ENCODE measurements around the gene SUMO4. TPM values are rescaled to one million over a fixed set of nuclear protein-coding genes. Genes with fewer than 3 reads are reported as not detected.

The SUMO4 gene
- total and polyA plus RNA-seq, 9 of the 15 experiments (the other 6 are each of a cell fraction or from before 2014, with no cell fraction given), result 0.20 to 1.9 (median 0.50) TPM; not detected in 2

DNA sequence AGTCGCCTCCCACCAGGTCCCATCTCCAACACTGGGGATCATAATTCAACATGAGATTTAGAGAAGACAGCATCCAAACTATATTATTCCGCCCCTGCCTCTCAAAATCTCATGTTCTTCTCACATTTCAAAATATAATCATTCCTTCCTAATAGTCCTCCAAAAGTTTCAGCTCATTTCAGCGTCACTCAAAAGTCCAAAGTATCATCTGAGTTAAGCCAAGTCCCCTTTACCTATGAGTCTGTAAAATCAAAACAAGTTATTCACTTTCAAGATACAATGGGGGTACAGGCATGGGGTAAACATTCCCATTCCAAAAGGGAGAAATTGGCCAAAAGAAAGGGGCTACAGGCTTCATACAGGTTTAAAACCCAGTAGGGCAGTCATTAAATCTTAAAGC, 39.5 kb upstream of the SUMO4 start:
- in situ Hi-C loops (cut with MboI) (no loop called here), intact Hi-C loops (cut with micrococcal nuclease) (no loop called here)
- FAIRE-seq (no peak), DNase-seq (ENCODE audit: extremely low read depth in 1 of 4, low spot score in 3 of 4) (no peak), ATAC-seq (no peak)
- 88% methylated on average over 3 of the region's 3 CpGs for WGBS (ENCODE audit: insufficient coverage, low coverage, missing lambda C conversion rate)
- Histone ChIP-seq H4K20me1 (replicated peaks; ENCODE audit: control insufficient read depth, insufficient read depth, low read length) (0 out of 2 replicates have a peak, but pooled peaks cover 5% of the 10 kb centered on the region), H3K9me1 (ENCODE audit: control insufficient read depth, insufficient read depth, low read length) (no peaks in the 10 kb centered on the region), H3K4me3 (no peak overlapping the region), H2AFZ (ENCODE audit: low read depth, low read length) (no peak overlapping the region), H3K79me2 (ENCODE audit: control insufficient read depth, insufficient read depth, low read length) (peaks cover 81% of the 10 kb centered on the region), H3K27me3 (ENCODE audit: control insufficient read depth in 2 of 2, insufficient read depth in 2 of 2, low read length in 2 of 2) (no peaks in the 10 kb centered on the region), H3K4me1 (replicated peaks in 1 of 2; ENCODE audit: control insufficient read depth in 2 of 2, insufficient read depth in 2 of 2, low read length in 2 of 2) (peaks cover 6 to 20% of the 10 kb centered on the region in 2 experiments; a peak in 4 of 5 replicates), H3K9ac (ENCODE audit: insufficient read depth in 1 of 2, low read depth in 2 of 2, low read length in 2 of 2) (no peak overlapping the region), H3K36me3 (ENCODE audit: control insufficient read depth, insufficient read depth, low read length) (no peaks in the 10 kb centered on the region), H3K27ac (ENCODE audit: extremely low read depth, low read depth, low read length) (no peak overlapping the region), H3K9me3 (replicated peaks; ENCODE audit: control insufficient read depth, insufficient read depth, low read depth, low read length) (no peaks in the 10 kb centered on the region), H3K4me2 (ENCODE audit: insufficient read depth, low read length) (no peak overlapping the region)
- no TSS peak for BruUV-seq (replicated peaks)
- CTCF ChIA-PET (ENCODE audit: low intra/inter-chr PET ratio), result no interaction called here
- POLR2A ChIA-PET, result interaction anchor here (0.5 to 1.5 kb wide), 2 partner anchors 23 to 824 kb away, joined by 3 to 4 read pairs; no protein-coding TSS in a partner anchor
- TF ChIP-seq ADNP (tag; IDR thresholded peaks at IDR 0.05) (no peak), ARID3B (CRISPR knock-in tag; IDR thresholded peaks at IDR 0.05; ENCODE audit: borderline replicate concordance) (no peak), ZNF551 (CRISPR knock-in tag; IDR thresholded peaks at IDR 0.05) (no peak), TBL1XR1 (IDR thresholded peaks at IDR 0.05; ENCODE audit: low read length in 2 of 2) (no peak), SMAD4 (CRISPR knock-in tag; conservative IDR thresholded peaks at IDR 0.05) (no peak), HDAC3 (IDR thresholded peaks at IDR 0.05; ENCODE audit: borderline replicate concordance, partially characterized antibody) (no peak), KAT7 (CRISPR knock-in tag; IDR thresholded peaks at IDR 0.05; ENCODE audit: borderline replicate concordance) (no peak), CUX1 (CRISPR knock-in tag; IDR thresholded peaks at IDR 0.05) (no peak)
- TF ChIP-seq, protein P1, sequence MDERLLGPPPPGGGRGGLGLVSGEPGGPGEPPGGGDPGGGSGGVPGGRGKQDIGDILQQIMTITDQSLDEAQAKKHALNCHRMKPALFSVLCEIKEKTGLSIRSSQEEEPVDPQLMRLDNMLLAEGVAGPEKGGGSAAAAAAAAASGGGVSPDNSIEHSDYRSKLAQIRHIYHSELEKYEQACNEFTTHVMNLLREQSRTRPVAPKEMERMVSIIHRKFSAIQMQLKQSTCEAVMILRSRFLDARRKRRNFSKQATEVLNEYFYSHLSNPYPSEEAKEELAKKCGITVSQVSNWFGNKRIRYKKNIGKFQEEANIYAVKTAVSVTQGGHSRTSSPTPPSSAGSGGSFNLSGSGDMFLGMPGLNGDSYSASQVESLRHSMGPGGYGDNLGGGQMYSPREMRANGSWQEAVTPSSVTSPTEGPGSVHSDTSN (CRISPR knock-in tag; IDR thresholded peaks at IDR 0.05; ENCODE audit: low read depth), result no peak
- TF ChIP-seq, protein P1 (tag; conservative IDR thresholded peaks at IDR 0.05; ENCODE audit: low read depth), result no peak
- TF ChIP-seq, protein P2, sequence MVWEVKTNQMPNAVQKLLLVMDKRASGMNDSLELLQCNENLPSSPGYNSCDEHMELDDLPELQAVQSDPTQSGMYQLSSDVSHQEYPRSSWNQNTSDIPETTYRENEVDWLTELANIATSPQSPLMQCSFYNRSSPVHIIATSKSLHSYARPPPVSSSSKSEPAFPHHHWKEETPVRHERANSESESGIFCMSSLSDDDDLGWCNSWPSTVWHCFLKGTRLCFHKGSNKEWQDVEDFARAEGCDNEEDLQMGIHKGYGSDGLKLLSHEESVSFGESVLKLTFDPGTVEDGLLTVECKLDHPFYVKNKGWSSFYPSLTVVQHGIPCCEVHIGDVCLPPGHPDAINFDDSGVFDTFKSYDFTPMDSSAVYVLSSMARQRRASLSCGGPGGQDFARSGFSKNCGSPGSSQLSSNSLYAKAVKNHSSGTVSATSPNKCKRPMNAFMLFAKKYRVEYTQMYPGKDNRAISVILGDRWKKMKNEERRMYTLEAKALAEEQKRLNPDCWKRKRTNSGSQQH (CRISPR knock-in tag; IDR thresholded peaks at IDR 0.05), result no peak

Data from K562 (cell line).